Lung microvascular endothelial cell (primary cell): ENCODE data around the gene EPN1. TPM values are rescaled to one million over a fixed set of nuclear protein-coding genes. Genes with fewer than 3 reads are reported as not detected.

Experiments
- DNase-seq, 2 donors: peaks; one replicate each; pipeline versions ENCODE4 v3.0.0 to v3.0.0-alpha.2; 2010; ENCODE audit warnings: low read depth in 2 of 2
- total RNA-seq: library from RNA; depleted of rRNA; stranded (reverse); fragments of >200 nt; gene quantifications from 2 replicates; pipeline ENCODE4 v1.2.1, GENCODE V29; 2014

Gene EPN1
- total RNA-seq, 1 donor from 2014 or later, result 27.0 TPM

DNA sequence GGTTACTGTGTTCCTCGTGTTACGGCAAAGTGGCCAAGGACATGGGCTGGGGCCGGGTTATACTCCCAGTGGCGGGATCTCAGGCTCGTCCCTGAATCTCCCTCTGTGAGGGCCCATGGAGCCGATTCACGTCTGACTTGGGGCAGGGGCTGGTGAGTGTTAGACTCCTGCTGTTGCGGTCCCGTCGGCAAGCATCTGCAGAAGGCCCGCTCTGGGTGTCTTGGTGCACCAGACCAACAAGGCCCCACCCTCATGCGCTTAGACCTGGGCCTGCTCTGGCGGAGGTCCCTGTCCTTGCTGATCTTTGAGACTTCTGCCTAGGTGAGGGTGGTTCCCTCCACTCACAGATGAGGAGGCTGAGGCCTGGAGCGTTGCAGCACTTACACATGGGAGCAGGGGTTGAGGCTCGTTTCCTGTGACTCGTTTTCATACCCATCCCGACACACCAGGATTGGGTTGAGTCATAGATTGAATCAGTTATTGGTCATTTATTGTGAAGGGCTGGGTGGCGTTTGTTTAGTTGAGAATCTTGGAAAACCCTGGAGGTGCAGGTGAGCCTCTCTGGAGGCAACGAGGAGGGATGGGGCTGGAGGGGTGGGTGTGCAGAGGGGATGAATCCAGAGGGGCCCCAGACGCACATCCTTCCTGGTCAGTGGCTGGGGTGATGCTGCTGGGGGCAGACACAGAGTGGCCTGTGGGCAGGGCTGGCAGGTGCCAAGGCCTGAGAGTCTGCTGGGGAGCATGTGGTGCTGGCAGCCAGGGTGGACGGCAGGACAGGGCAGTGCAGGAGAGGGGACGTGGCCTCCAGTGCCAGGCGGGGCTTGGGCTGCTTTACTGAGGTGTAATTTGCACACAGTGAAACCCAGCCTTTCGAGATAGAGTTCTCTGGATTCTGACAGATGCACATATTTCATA, 4.6 kb downstream of the EPN1 start:
- DNase-seq, result peak in 1 of 2 donors; percentile 65

DNA sequence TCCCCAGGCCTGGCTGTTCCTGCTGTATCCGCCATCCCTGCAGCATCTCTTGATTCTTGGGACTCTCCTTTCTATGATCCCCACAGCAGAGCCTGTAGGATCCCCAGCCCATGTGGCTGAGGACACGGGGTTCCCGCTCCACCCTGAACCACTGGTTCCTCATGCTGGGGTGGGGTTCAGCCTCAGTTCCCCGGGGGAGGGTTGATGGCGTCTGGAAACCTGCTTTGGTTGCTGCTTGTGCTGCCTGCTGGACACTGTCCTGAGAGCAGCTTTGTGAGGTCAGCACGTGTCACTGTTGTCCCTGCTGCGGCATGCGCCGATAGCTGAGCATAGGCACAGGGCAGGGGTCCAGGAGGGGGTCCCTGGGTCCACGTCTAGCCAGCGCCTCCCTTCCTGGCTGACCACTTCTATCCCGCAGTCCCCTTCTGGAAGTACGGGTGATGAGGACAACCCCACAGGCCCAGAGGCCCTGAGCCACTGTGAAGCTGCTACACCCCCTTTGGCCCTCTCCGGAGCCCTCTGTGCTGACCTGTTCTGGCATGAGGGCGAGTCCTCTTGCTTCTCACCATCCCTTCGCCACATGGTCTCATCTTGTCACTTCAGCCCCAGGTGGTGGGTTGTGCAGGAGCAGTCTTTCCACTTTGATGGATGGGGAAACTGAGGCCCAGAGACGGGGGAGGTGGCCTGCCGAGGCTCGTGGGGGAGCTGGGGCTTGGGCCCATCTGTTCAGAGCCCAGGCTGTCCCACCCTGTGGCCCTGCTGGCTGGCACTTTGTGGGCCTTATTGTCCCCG, 5.5 kb downstream of the EPN1 start:
- DNase-seq, result no peak

DNA sequence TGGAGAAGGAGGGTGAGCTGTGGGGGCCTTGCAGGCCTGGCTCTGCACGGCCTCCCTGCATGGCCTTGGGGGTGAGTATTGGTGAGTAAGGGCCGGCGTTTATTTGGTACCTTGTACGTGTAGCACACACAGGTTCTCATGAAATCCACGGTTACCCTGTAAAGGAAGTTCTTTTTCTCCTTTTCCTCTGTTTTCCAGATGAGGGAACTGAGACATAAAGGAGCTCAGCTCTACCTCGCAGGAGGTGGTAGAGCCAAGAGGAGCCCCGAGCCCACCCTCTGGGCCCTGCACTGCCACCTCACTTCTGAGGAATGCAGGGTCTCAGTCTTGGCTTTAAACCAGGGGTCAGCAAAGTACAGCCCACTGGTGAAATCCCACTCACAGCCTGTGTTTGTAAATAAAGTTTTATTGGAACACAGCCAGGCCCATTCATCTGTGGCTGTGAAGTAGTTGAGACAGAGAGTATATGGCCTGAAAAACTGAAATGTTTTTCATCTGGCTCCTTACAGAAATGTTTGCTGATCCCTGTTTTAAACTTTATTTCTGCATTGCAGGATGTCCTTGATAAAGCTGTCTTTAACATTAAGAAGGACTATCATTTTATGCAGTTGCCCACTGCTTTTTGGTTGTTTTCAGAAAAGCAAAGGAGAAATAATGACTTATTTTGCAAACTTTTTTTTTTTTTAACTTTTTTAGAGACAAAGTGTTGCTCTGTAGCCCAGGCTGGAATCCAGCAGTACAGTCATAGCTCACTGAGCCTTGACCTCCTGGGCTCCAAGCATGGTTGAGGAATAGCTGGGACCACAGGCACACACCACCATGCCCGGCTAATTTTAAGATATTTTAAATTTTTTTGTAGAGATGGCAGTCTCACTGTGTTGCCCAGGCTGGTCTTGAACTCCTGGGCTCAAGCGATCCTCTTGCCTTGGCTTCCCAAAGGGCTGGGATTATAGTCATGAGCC, 6.4 kb downstream of the EPN1 start:
- no peak for DNase-seq

DNA sequence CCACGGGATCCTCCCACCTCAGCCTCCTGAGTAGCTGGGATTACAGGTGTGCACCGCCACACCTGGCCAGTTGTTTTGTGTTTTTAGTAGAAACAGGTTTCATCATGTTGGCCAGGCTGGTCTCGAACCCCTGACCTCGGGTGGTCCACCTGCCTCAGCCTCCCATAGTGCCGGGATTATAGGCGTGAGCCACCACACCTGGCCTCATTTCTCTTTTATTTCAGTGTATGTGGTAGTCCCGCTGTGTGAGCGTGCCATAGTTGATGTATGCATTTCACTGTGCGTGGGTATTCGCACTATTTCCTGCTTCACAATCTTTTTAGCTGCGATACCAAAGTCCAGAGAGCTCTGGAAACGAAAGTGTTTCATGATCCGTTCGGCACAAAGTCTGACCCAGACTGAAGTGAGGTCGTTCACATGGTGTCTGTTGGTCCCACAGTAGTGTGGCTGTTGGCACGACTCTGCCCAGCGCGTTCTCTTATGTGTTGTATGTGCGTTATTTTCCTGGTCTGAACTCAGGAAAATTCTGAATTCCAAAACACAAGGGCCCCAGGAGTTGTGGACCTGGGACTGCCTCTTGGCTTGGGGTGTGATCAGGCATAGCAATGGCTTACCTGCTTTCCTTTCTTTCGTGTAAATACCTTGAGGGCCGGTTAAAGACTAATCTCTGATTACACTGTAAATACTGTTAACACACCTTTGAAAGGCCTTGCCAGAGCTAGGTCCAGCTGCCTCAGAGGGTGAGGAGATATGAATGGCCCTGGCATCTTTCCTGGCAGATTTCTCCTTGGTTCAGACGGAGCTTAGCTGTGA, 8.6 kb downstream of the EPN1 start:
- DNase-seq, result no peak

DNA sequence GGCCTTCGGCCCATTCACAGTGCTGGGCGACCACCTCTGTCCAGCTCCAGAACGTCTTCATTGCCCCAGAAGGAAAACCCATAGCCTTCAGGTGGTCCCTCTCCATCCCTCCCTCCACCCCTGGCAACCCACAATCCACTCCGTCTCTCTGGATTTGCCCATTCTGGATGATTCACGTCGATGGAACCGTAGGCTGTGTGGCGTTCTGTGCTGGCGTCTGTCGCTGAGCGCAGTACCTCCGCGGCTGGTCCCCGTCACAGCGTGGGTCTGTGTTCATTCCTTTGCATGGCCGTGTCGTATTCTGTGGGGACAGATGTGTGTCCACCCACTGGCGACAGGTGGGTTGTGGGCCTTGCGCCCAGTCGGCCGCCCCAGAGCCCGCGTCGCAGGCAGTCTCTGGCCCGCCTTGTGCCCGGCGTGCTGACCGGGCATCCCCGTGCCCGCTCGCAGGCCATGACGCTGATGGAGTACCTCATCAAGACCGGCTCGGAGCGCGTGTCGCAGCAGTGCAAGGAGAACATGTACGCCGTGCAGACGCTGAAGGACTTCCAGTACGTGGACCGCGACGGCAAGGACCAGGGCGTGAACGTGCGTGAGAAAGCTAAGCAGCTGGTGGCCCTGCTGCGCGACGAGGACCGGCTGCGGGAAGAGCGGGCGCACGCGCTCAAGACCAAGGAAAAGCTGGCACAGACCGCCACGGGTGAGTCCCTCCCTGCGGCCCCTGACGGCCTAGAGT, 10.1 kb downstream of the EPN1 start:
- no peak for DNase-seq

DNA sequence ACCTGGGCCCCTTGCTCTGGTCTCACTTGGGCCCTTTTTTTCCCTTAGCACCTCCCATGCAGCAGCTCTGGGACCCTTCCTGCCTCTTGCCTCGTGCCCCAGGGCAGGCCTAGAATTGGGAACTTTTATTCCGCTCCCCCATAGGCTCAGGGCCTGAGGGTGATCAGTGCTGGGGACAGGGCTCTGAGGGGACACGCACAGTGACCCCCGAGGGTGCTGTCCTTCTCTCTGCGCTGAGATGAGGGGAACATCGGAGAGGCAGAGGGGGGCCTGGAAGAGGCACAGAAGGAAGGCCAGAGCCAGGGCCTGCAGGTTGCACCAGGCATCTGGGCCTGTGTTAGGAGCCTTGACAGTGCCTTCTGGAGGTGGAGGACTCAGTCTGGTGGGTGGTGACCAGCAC, 10.8 kb downstream of the EPN1 start:
- DNase-seq, result no peak

DNA sequence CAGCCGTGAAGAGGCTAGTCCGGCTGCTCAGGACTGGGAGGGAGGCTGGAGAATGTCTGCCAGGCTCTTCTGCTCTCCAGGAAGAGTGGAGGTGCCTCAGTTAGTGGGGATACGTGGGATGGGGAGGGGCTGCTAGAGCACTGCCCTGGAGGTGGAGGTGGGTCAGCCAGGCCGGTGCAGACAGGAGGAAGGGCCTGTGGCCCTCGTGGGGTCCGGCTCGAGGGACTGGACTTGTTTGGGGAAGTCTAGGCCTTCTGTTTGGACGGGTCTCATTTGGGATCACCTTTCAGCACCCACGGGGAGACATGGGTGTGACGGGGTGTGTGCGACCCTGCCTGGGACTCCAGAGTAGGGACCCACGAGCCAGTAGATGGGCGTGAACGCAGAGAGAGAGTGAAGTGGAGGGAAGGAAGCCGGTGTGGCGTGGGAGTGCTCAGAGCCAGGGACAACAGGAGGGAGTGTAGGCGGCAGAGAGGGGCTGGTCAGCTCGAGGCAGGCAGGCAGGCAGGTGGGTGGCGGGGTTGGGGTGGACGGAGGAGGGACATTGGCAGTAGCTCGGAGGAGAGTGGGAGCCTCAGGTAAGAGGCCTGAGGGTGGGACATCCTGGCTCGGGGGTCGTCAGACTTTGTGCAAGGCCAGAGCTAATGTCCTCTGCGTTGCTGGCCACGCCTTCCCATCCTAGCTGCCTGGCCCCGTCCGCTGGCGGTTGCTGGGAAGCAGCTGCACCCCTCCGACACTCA, 11.5 kb downstream of the EPN1 start:
- DNase-seq, result no peak

DNA sequence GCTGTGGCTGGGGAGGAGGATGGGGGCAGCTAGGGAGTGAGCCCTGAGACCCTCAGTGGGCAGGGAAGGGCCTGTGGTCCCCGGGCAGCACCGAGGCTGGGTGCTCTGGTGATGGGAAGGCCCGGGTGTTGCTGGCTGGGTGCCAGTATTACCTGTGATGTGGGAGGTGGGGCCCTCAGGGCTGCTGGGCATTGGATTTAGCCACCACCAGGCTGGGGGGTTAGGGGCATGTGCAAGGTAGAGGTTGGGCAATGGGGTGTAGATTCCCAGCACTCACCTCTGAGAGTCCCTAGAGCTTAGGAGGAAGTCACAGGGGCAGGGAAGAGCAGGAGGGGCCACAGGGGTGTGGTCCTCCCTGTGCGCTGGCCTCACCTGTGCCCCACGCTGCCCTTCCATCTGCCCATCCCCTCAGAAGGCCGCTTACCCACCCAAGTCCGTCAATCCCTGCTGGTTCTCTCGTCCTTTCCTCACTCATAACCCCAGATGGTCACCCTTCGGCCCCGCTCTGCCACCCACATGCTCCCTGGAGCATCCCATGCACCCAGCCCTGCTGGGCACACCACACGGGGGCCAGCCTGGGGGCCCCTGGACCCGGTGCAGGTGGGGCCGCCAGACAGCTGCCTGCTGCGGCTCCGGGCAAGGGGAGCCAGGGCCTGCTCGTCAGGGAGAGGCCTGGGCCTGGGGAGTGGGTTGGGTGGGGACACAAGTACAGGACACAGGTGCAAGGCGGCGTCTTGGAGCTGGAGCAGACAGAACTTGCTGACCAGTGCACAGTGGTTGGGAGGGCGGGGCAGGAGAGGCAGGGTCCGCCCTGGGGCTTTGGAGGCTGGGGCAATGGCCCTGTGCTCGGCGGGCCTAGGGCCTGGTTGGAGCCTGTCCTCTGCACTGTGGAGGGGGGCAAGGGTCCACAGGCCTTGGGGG, 12.5 kb downstream of the EPN1 start:
- DNase-seq, result no peak

DNA sequence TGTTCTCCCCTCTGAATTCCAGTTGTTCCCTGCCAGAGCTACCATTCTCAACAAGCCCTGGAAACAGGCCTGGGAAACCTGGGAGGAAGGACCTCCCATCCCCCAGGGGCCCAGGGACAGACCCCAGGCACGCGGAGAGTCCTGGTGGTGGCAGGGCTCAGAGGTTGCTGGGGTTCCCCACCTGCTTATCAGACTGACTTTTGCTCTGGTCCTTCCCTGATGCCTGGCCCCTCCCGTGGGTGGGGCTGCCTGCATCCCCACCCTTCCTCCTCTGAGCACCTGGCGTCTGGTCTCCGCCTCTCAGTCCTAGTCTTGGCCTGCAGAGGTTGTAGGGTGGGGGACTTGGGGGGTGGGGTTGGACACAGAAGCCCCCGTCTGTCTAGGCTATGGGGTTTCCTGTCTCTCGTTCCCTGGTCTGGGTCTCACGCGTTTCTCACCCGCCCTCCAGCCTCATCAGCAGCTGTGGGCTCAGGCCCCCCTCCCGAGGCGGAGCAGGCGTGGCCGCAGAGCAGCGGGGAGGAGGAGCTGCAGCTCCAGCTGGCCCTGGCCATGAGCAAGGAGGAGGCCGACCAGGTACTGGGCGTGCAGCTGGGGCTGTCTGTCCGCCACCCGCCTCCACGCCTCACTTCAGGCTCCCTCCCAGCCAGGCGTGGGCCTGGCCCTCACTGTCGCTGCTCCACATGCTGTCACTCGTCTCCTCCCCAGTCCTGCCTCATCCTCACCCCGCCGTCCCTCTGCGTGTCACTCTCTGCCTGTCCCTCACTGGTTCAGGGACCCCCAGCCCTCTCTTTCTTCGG, 13.6 kb downstream of the EPN1 start:
- DNase-seq, result no peak

DNA sequence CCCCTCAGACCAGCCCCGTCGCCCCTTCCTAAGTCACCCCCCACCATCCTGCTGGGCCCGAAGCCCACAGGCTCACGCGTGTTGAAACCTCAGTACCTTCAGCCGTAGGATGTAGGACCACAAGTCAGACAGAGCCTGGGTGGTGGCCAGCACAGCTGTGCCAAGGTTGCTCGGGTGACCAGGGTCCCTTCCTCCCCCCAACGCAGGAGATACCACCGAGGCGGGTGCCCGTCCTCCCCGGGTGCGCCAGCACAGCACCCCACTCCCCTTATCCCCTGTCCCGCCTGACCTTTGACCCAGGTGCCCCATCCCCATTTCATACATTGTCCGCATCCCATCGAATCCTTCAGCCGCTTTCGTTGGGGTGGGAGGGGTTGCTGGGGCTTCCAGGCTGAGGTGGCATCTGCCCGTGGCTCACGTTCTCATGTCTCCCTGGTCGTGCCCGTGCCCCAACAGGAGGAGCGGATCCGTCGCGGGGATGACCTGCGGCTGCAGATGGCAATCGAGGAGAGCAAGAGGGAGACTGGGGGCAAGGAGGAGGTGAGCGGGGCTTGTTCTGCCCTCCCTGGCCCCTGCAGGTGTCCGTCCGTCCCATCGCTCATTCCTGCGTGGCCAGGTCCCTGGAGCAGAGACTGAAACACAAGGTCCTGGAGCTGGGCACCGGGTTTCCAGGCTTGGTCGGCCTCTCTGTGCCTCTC, 14.5 kb downstream of the EPN1 start:
- no peak for DNase-seq

DNA sequence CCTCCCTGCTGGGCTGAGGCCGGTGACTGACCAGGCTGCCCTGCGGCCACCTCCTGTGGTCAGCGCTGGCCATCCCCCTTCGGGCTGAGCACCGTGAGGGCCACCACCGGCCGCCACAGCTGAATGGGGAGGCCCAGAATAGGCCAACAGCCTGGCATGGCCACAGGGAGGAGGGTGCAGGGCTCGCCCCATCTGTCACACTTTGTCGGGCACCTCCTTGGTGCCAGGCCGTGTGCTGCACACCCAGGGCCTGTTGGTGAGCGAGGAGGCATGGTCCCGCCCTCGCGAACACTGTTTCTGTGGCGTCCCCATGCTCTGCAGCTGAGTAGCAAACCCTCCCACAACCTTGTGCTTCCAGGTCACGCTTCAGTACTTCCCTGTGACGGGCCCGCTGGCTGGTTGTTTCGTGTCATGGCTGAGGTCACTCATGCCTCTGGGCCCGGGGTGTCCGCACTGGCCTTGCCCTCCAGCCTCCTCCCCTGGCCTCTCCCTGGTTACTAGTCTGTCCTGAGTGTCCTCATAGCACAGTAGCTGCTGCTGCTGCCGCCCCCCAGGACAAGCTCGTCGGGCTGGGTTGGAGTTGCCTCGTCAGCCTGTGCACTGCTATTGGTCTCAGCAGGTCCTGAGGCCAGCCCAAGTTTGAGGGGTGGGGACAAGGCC, 15.2 kb downstream of the EPN1 start:
- DNase-seq, result no peak

DNA sequence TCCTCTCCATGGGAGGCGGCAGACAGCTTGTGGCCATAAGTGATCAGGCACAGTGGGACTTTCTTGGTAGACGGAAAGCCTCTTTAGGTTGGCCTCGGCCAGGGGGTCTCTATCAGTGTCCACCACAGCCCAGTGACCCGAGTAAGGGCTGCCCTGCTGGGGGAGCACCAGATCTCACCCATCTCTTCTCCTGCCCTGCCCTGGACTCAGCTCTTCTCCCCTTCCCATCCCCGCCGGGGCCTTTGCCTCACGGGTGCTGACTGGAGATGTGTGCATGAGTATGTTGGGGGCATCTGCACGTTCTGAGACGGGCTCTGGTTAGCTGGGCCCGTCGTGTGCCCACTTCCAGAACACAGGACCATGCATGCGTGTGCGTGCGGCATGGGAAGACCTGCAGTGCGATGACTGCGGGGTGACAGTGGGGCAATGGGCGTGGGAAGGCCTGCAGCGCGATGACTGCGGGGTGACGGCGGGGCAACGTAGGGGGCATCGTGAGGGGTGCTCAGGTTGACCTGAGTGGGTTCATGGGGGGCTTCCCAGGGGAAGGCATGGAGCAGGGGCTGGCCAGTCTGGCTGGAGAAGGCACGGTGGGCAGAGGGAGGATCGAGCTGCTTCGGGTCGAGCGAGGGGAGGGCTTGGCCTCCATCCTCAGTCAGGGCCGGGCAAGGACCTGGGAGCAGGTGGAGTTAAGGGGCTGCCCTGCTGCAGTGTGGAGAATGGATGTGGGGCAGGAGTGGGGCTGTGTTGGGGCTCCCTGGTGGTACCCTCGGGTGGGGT, 15.9 kb downstream of the EPN1 start:
- no peak for DNase-seq

DNA sequence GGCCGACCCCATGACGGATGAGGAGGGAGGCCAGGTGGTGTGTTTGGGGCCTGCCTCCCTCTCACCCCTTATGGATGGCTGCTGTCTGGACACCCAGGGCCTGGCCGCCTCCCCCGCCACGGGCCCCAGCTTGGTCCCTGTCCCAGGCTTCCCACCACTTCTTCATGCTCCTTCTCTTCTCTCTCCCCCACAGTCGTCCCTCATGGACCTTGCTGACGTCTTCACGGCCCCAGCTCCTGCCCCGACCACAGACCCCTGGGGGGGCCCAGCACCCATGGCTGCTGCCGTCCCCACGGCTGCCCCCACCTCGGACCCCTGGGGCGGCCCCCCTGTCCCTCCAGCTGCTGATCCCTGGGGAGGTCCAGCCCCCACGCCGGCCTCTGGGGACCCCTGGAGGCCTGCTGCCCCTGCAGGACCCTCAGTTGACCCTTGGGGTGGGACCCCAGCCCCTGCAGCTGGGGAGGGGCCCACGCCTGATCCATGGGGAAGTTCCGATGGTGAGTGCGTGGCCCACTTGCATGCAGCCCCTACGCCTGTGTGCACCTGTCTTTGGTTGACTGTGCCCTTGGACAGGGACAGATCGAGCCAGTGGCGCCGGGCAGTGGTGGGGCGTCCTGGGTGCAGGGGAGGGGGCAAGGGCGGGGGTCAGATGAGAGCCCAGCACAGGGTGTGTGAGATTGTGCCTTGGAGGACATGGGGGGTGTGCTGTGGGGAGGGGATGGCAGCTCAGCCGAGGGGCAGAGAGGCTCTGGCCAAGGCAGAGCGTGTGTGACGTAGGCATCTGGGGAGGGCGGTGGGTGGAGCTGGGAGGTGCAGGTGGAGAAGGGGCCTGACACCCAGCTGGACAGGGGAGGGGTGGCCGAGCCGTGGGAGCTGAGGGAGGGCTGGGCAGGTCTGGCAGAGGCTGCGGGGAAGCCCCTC, 16.8 kb downstream of the EPN1 start:
- no peak for DNase-seq

DNA sequence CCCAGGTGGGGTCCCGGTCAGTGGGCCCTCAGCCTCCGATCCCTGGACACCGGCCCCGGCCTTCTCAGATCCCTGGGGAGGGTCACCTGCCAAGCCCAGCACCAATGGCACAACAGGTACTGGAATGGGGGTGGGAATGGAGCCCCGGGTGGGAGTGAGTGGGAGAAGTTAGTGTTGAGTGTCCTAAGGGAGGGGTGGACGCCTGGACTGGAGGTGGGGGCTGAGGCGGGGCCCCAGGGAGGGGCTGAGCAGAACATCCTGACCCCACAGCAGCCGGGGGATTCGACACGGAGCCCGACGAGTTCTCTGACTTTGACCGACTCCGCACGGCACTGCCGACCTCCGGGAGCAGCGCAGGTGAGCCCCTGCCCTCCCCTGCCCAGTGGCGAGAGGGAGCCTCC, 17.7 kb downstream of the EPN1 start:
- DNase-seq, result no peak
